ENCODE data around the gene TINCR.

DNA sequence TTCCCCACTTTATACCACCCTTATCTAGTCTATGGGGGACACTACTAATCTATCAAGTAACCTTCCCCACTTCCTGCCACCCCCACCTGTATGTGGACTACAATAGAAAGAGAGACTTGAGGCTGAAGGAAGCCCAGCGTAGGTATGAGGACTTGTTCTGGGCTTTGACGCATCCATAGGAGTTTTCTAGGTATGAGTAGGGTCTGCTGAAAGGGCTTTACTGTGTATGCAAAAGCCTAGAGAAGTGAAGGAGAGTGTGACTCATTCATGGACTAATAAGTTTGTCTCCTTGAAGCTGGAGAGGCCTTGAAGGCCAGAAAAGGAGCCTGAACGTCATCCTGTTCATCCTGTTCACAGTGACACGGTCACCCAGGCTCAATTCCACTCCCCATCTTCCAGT is 21.8 kb downstream of the TINCR start:
- TF ChIP-seq, protein P1, sequence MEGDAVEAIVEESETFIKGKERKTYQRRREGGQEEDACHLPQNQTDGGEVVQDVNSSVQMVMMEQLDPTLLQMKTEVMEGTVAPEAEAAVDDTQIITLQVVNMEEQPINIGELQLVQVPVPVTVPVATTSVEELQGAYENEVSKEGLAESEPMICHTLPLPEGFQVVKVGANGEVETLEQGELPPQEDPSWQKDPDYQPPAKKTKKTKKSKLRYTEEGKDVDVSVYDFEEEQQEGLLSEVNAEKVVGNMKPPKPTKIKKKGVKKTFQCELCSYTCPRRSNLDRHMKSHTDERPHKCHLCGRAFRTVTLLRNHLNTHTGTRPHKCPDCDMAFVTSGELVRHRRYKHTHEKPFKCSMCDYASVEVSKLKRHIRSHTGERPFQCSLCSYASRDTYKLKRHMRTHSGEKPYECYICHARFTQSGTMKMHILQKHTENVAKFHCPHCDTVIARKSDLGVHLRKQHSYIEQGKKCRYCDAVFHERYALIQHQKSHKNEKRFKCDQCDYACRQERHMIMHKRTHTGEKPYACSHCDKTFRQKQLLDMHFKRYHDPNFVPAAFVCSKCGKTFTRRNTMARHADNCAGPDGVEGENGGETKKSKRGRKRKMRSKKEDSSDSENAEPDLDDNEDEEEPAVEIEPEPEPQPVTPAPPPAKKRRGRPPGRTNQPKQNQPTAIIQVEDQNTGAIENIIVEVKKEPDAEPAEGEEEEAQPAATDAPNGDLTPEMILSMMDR (conservative IDR thresholded peaks at IDR 0.05; ENCODE audit: low read depth, low read length): no peak
- TF ChIP-seq EZH2 (IDR thresholded peaks at IDR 0.05; ENCODE audit: borderline replicate concordance, low read depth, low read length, poor library complexity, severe bottlenecking): no peak
